ENCODE data around the gene SEC14L3.

GRCh38 chr22:30481711-30482110 lies 9.9 kb upstream of the SEC14L3 start:
- TF ChIP-seq CTCF (IDR thresholded peaks at IDR 0.05), result no peak
- TF ChIP-seq POLR2A (IDR thresholded peaks at IDR 0.05), result no peak
